PC-3 (cell line): ENCODE data around the gene PRKACB.

Experiments used
- EZH2 ChIP-seq: fragments of 300-600 bp; sonication (generic); IDR thresholded peaks from one replicate; pipeline ENCODE4 v1.6.1; 2017; ENCODE audit warnings: antibody characterized with exemption, mild to moderate bottlenecking, low read length; ENCODE audit not compliant: unreplicated experiment
- TF ChIP-seq, protein P1 (sequence below): fragments of 300-600 bp; sonication (generic); conservative IDR thresholded peaks from 2 replicates; pipeline ENCODE4 v1.5.1; 2017; ENCODE audit warnings: antibody characterized with exemption, low read depth, mild to moderate bottlenecking, low read length

DNA sequence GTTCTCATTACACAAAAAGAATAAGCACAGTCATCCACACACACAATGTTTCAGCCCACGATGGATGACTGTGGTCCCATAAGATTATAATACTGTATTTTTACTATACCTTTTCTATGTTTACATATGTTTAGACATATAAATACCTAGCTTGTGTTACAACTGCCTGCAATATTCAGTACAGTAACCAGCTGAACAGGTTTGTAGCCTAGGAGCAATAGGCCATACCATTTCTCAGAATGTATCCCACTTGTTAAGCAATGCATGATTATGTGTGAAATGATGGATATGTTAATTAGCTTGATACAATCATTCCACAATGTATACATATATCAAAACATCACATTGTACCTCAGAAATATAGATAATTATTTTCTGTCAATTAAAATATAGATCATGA is 124.3 kb downstream of the PRKACB start:
- TF ChIP-seq, protein P1, sequence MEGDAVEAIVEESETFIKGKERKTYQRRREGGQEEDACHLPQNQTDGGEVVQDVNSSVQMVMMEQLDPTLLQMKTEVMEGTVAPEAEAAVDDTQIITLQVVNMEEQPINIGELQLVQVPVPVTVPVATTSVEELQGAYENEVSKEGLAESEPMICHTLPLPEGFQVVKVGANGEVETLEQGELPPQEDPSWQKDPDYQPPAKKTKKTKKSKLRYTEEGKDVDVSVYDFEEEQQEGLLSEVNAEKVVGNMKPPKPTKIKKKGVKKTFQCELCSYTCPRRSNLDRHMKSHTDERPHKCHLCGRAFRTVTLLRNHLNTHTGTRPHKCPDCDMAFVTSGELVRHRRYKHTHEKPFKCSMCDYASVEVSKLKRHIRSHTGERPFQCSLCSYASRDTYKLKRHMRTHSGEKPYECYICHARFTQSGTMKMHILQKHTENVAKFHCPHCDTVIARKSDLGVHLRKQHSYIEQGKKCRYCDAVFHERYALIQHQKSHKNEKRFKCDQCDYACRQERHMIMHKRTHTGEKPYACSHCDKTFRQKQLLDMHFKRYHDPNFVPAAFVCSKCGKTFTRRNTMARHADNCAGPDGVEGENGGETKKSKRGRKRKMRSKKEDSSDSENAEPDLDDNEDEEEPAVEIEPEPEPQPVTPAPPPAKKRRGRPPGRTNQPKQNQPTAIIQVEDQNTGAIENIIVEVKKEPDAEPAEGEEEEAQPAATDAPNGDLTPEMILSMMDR: no peak
- TF ChIP-seq EZH2: no peak
